GM23338 (cell line): ENCODE data around the gene CACNG6. TPM values are rescaled to one million over a fixed set of nuclear protein-coding genes. Genes with fewer than 3 reads are reported as not detected.

Experiments used
- ATAC-seq: fragments of 200-7000 bp; cut with Tn5 transposase; 3 replicates; pipeline ENCODE4 v1.9.1; 2020
- DNase-seq: peaks from one replicate; pipeline ENCODE4 v3.0.0-alpha.2; 2015; ENCODE audit warnings: low spot score
- H2AFZ ChIP-seq: fragments of 200-600 bp; sonication (generic); 2 replicates; pipeline ENCODE4 v1.8.0; 2016; ENCODE audit warnings: antibody characterized with exemption, mild to moderate bottlenecking, moderate library complexity
- H3F3A ChIP-seq: fragments of 200-600 bp; sonication (generic); replicated peaks from 2 replicates; pipeline ENCODE4 v1.8.0; 2017; ENCODE audit warnings: antibody characterized with exemption, mixed run types, low read depth
- H3K27ac ChIP-seq: fragments of 200-600 bp; sonication (generic); 2 replicates; pipeline ENCODE4 v1.6.1; 2016; ENCODE audit warnings: low read depth
- H3K27me3 ChIP-seq: fragments of 200-600 bp; sonication (generic); 2 replicates; pipeline ENCODE4 v1.8.0; 2016; ENCODE audit warnings: mild to moderate bottlenecking, mixed run types, moderate library complexity; ENCODE audit not compliant: insufficient read depth
- H3K36me3 ChIP-seq: fragments of 200-600 bp; sonication (generic); 2 replicates; pipeline ENCODE4 v1.8.0; 2016; ENCODE audit warnings: mild to moderate bottlenecking; ENCODE audit not compliant: insufficient read depth
- H3K4me1 ChIP-seq: fragments of 200-600 bp; sonication (generic); 2 replicates; pipeline ENCODE4 v1.8.0; 2016; ENCODE audit warnings: mild to moderate bottlenecking, moderate library complexity; ENCODE audit not compliant: insufficient read depth
- H3K4me2 ChIP-seq: fragments of 200-600 bp; sonication (generic); 2 replicates; pipeline ENCODE4 v1.7.1; 2017; ENCODE audit warnings: mixed run types
- H3K4me3 ChIP-seq: fragments of 200-600 bp; sonication (generic); 2 replicates; pipeline ENCODE4 v1.6.1; 2016; ENCODE audit warnings: mixed run types
- H3K79me2 ChIP-seq: fragments of 200-600 bp; sonication (generic); replicated peaks from 2 replicates; pipeline ENCODE4 v1.8.0; 2017; ENCODE audit warnings: mild to moderate bottlenecking; ENCODE audit not compliant: insufficient read depth
- H3K9me2 ChIP-seq: fragments of 200-600 bp; sonication (generic); 2 replicates; pipeline ENCODE4 v1.8.0; 2017; ENCODE audit not compliant: insufficient read depth
- H4K20me1 ChIP-seq: fragments of 200-600 bp; sonication (generic); replicated peaks from 2 replicates; pipeline ENCODE4 v1.8.0; 2017; ENCODE audit warnings: mild to moderate bottlenecking; ENCODE audit not compliant: insufficient read depth
- H3K27ac Mint-ChIP-seq: 2 replicates; pipeline ENCODE4 v1.8.0; 2020; ENCODE audit warnings: inconsistent platforms, mild to moderate bottlenecking, moderate library complexity, mixed read lengths
- H3K27me3 Mint-ChIP-seq: 3 replicates; pipeline ENCODE4 v1.8.0; 2022; ENCODE audit warnings: low read depth, mild to moderate bottlenecking, moderate library complexity, mixed read lengths, inconsistent platforms; ENCODE audit not compliant: insufficient read depth, poor library complexity
- H3K36me3 Mint-ChIP-seq: 3 replicates; pipeline ENCODE4 v1.8.0; 2021; ENCODE audit warnings: low read depth, mild to moderate bottlenecking, inconsistent platforms, moderate library complexity, mixed read lengths
- H3K4me1 Mint-ChIP-seq: 3 replicates; pipeline ENCODE4 v1.8.0; 2020; ENCODE audit warnings: mild to moderate bottlenecking, inconsistent platforms, mixed read lengths
- H3K4me3 Mint-ChIP-seq: 3 replicates; pipeline ENCODE4 v1.8.0; 2021; ENCODE audit warnings: moderate library complexity, mild to moderate bottlenecking, inconsistent platforms, mixed read lengths
- H3K9me3 Mint-ChIP-seq: 3 replicates; pipeline ENCODE4 v1.8.0; 2020; ENCODE audit warnings: moderate library complexity, mild to moderate bottlenecking, inconsistent platforms, mixed read lengths
- CREB1 ChIP-seq: fragments of 250-450 bp; sonication (Bioruptor Pico); IDR thresholded peaks from 2 replicates; pipeline ENCODE4 v1.5.0; 2020; ENCODE audit warnings: low read depth, mild to moderate bottlenecking, moderate library complexity
- CTCF ChIP-seq, 2 experiments: fragments of 200-600 bp in 1 of 2; sonication (generic) in 1 of 2; conservative IDR thresholded peaks; 2 replicates each; pipeline versions ENCODE4 v1.5.1 to v1.6.1; 2016 to 2017; ENCODE audit warnings: antibody characterized with exemption in 2 of 2, low read depth in 2 of 2, mild to moderate bottlenecking in 2 of 2, moderate library complexity in 1 of 2
- ETS1 ChIP-seq: IDR thresholded peaks from 2 replicates; pipeline ENCODE4 v1.6.1; 2016; ENCODE audit warnings: antibody characterized with exemption
- EZH2 ChIP-seq: fragments of 200-600 bp; sonication (generic); IDR thresholded peaks from one replicate; pipeline ENCODE4 v1.8.0; 2017; ENCODE audit warnings: antibody characterized with exemption, mild to moderate bottlenecking, low read depth; ENCODE audit not compliant: unreplicated experiment
- EZH2phosphoT487 ChIP-seq: fragments of 200-600 bp; sonication (generic); IDR thresholded peaks from one replicate; pipeline ENCODE4 v1.8.1; 2018; ENCODE audit warnings: antibody characterized with exemption; ENCODE audit not compliant: unreplicated experiment
- JUNB ChIP-seq: IDR thresholded peaks from one replicate; pipeline ENCODE4 v1.6.1; 2016; ENCODE audit warnings: antibody characterized with exemption; ENCODE audit not compliant: unreplicated experiment
- NANOG ChIP-seq: IDR thresholded peaks from 2 replicates; pipeline ENCODE4 v1.6.1; 2016; ENCODE audit warnings: antibody characterized with exemption, borderline replicate concordance
- POLR2AphosphoS5 ChIP-seq: IDR thresholded peaks from 2 replicates; pipeline ENCODE4 v1.6.1; 2016; ENCODE audit warnings: antibody characterized with exemption, low read depth
- REST ChIP-seq: IDR thresholded peaks from one replicate; pipeline ENCODE4 v1.6.1; 2018; ENCODE audit warnings: antibody characterized with exemption; ENCODE audit not compliant: unreplicated experiment
- STAT1 ChIP-seq: IDR thresholded peaks from one replicate; pipeline ENCODE4 v1.6.1; 2016; ENCODE audit warnings: antibody characterized with exemption; ENCODE audit not compliant: unreplicated experiment
- ZNF114 ChIP-seq: fragments of 250-450 bp; sonication (Bioruptor Pico); IDR thresholded peaks from 2 replicates; pipeline ENCODE4 v1.5.0; 2020; ENCODE audit warnings: mild to moderate bottlenecking, moderate library complexity
- ZNF331 ChIP-seq: fragments of 250-450 bp; sonication (Bioruptor Pico); IDR thresholded peaks from 2 replicates; pipeline ENCODE4 v1.5.0; 2020; ENCODE audit warnings: low read depth, mild to moderate bottlenecking, moderate library complexity
- ZNF462 ChIP-seq: fragments of 250-450 bp; sonication (Bioruptor Pico); IDR thresholded peaks from 2 replicates; pipeline ENCODE4 v1.5.0; 2020; ENCODE audit warnings: mild to moderate bottlenecking, moderate library complexity
- polyA plus RNA-seq: library from polyadenylated mRNA; unstranded; fragments of >200 nt; fragmentation: Nextera tagmentation; extraction: Ambion mirVana; gene quantifications from 2 replicates; pipeline ENCODE4 v1.2.1, GENCODE V29; 2016
- total RNA-seq: library from RNA; depleted of rRNA; stranded (reverse); fragments of >200 nt; shearing (Covaris generic); gene quantifications from 2 replicates; pipeline ENCODE4 v1.2.3, GENCODE V29; 2014

The CACNG6 gene
- total and polyA plus RNA-seq, 2 experiments from 2014 or later: 0.38 to 1.5 TPM

GRCh38 chr19:54042989-54043388, 51.6 kb downstream of the CACNG6 start:
- H3K9me2 ChIP-seq: no peaks in the 10 kb centered on the region
- H3K27ac ChIP-seq: no peak overlapping the region
- H3K4me1 Mint-ChIP-seq: peaks cover 12% of the 10 kb centered on the region; the same call in 2 of the 3 replicates
- H3K36me3 Mint-ChIP-seq: no peaks in the 10 kb centered on the region
- H4K20me1 ChIP-seq: no peaks in the 10 kb centered on the region
- H3K4me1 ChIP-seq: peaks cover 5% of the 10 kb centered on the region; the same call in 1 of the 2 replicates
- no peaks in the 10 kb centered on the region for H3K9me3 Mint-ChIP-seq
- no peak overlapping the region for H3K27ac Mint-ChIP-seq
- TF ChIP-seq ZNF462 (CRISPR knock-in tag): no peak
- no peak for TF ChIP-seq CREB1 (CRISPR knock-in tag)
- no peak for TF ChIP-seq ETS1
- no peak for TF ChIP-seq NANOG
- TF ChIP-seq REST: no peak
- TF ChIP-seq EZH2: no peak
- TF ChIP-seq CTCF (conservative IDR thresholded peaks at IDR 0.05; ENCODE audit: low read depth in 2 of 2): no peak
- no peak for TF ChIP-seq STAT1
- no peak for TF ChIP-seq ZNF114 (CRISPR knock-in tag)
- TF ChIP-seq ZNF331 (CRISPR knock-in tag): no peak
- no peak for TF ChIP-seq JUNB
- no peak for TF ChIP-seq POLR2AphosphoS5
- no peak for TF ChIP-seq EZH2phosphoT487
- ATAC-seq (no peak), DNase-seq (no peak)
- no peak overlapping the region for H3K4me3 Mint-ChIP-seq
- peaks cover 9% of the 10 kb centered on the region; the same call in 1 of the 2 replicates for H3K27me3 ChIP-seq
- H3F3A ChIP-seq: 0 out of 2 replicates have a peak, but pooled peaks cover 5% of the 10 kb centered on the region
- no peak overlapping the region for H2AFZ ChIP-seq
- H3K27me3 Mint-ChIP-seq: peaks cover 14% of the 10 kb centered on the region
- no peak overlapping the region for H3K4me2 ChIP-seq
- H3K4me3 ChIP-seq: no peak overlapping the region
- no peaks in the 10 kb centered on the region for H3K79me2 ChIP-seq
- no peaks in the 10 kb centered on the region for H3K36me3 ChIP-seq
